K562 (cell line): ENCODE results near the gene TMEM217. TPM values are rescaled to one million over a fixed set of nuclear protein-coding genes. Genes with fewer than 3 reads are reported as not detected.

ENCODE experiments used
- ZNF184 ChIP-seq: sonication (generic); formaldehyde crosslinking; IDR thresholded peaks from 2 replicates; pipeline ENCODE4 v1.5.0; 2020; ENCODE audit warnings: missing genetic modification reagents
- ZNF253 ChIP-seq: fragments of 250-450 bp; sonication (Bioruptor Pico); conservative IDR thresholded peaks from 2 replicates; pipeline ENCODE4 v1.6.1; 2021; ENCODE audit warnings: mild to moderate bottlenecking
- polyA plus RNA-seq, 8 experiments: library from polyadenylated mRNA; depleted of rRNA in 4 of 8; stranded (reverse) in 5 of 8; unstranded in 3 of 8; fragments of >200 nt; fragmentation: Nextera tagmentation in 2 of 8; fragmentation: Illumina TruSeq in 1 of 8; extraction: Ambion mirVana in 2 of 8; extraction: Trizol in 1 of 8; gene quantifications; 2 replicates each; pipeline versions ENCODE4 v1.2.1 to v1.2.3, GENCODE V29; 2011 to 2014; ENCODE audit warnings: inconsistent platforms in 1 of 8, missing spikeins in 1 of 8
- total RNA-seq, 7 experiments: library from RNA; depleted of rRNA in 6 of 7; stranded (reverse); fragments of >200 nt in 6 of 7; fragmentation: Illumina TruSeq in 2 of 7; extraction: Trizol in 2 of 7; gene quantifications; 2 replicates each; pipeline versions ENCODE4 v1.2.1 to v1.2.3, GENCODE V29; 2011 to 2021; ENCODE audit warnings: low replicate concordance in 1 of 7
- TF ChIP-seq, protein P1 (sequence below): fragments of 450-650 bp; IDR thresholded peaks from 2 replicates; pipeline ENCODE4 v1.6.1; 2016; ENCODE audit warnings: mild to moderate bottlenecking, moderate library complexity
- TF ChIP-seq, protein P2 (sequence below): fragments of 450-650 bp; formaldehyde crosslinking; IDR thresholded peaks from 2 replicates; pipeline ENCODE4 v1.4.0; 2022; ENCODE audit warnings: mild to moderate bottlenecking, moderate library complexity
- TF ChIP-seq, protein P3 (sequence below): fragments of 250-450 bp; sonication (Bioruptor Pico); IDR thresholded peaks from 2 replicates; pipeline ENCODE4 v1.8.0; 2021; ENCODE audit warnings: mild to moderate bottlenecking, moderate library complexity

TMEM217 gene
- total and polyA plus RNA-seq, 9 of the 15 experiments (the other 6 are each of a cell fraction or from before 2014, with no cell fraction given) = 1.3 to 8.0 (median 1.9) TPM

DNA sequence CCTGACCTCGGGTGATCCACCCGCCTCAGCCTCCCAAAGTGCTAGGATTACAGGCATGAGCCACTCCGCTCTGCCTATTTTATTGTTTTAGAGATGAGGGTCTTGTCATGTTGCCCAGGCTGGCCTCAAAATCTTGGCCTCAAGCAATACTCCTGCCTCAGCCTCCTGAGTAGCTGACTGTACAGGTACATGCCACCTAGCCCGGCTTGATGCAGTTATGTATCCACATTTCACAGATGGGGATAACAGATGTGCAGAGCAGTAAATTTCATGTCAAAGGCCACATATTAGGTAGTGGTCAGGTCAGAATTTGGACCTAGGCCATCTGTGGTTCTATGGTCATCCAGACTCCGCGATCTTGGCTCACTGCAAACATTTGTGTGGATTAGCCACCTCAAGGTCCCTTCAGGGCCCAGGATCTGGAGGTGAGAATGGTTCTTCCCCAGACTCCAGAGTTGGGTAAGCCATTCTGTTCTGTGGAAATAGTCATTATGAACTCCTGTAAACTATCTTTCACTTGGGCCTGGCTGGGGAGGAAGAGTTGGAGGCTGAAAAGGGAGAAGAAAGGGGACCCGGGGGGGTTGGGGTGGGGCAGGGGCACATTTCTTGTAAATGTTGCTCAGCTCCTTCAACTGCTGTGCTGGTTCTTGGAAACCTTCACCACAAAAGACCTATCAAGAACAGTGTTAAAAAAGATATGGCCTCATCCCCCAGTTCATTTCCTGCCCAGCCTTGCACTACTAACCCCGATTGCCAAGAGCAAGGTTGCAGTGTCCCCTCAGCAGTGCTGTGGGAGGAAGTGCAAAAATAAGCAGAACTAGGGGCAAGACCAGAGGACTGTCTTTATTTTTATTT lies 75.0 kb downstream of the TMEM217 start (continued):
- TF ChIP-seq, protein P1, sequence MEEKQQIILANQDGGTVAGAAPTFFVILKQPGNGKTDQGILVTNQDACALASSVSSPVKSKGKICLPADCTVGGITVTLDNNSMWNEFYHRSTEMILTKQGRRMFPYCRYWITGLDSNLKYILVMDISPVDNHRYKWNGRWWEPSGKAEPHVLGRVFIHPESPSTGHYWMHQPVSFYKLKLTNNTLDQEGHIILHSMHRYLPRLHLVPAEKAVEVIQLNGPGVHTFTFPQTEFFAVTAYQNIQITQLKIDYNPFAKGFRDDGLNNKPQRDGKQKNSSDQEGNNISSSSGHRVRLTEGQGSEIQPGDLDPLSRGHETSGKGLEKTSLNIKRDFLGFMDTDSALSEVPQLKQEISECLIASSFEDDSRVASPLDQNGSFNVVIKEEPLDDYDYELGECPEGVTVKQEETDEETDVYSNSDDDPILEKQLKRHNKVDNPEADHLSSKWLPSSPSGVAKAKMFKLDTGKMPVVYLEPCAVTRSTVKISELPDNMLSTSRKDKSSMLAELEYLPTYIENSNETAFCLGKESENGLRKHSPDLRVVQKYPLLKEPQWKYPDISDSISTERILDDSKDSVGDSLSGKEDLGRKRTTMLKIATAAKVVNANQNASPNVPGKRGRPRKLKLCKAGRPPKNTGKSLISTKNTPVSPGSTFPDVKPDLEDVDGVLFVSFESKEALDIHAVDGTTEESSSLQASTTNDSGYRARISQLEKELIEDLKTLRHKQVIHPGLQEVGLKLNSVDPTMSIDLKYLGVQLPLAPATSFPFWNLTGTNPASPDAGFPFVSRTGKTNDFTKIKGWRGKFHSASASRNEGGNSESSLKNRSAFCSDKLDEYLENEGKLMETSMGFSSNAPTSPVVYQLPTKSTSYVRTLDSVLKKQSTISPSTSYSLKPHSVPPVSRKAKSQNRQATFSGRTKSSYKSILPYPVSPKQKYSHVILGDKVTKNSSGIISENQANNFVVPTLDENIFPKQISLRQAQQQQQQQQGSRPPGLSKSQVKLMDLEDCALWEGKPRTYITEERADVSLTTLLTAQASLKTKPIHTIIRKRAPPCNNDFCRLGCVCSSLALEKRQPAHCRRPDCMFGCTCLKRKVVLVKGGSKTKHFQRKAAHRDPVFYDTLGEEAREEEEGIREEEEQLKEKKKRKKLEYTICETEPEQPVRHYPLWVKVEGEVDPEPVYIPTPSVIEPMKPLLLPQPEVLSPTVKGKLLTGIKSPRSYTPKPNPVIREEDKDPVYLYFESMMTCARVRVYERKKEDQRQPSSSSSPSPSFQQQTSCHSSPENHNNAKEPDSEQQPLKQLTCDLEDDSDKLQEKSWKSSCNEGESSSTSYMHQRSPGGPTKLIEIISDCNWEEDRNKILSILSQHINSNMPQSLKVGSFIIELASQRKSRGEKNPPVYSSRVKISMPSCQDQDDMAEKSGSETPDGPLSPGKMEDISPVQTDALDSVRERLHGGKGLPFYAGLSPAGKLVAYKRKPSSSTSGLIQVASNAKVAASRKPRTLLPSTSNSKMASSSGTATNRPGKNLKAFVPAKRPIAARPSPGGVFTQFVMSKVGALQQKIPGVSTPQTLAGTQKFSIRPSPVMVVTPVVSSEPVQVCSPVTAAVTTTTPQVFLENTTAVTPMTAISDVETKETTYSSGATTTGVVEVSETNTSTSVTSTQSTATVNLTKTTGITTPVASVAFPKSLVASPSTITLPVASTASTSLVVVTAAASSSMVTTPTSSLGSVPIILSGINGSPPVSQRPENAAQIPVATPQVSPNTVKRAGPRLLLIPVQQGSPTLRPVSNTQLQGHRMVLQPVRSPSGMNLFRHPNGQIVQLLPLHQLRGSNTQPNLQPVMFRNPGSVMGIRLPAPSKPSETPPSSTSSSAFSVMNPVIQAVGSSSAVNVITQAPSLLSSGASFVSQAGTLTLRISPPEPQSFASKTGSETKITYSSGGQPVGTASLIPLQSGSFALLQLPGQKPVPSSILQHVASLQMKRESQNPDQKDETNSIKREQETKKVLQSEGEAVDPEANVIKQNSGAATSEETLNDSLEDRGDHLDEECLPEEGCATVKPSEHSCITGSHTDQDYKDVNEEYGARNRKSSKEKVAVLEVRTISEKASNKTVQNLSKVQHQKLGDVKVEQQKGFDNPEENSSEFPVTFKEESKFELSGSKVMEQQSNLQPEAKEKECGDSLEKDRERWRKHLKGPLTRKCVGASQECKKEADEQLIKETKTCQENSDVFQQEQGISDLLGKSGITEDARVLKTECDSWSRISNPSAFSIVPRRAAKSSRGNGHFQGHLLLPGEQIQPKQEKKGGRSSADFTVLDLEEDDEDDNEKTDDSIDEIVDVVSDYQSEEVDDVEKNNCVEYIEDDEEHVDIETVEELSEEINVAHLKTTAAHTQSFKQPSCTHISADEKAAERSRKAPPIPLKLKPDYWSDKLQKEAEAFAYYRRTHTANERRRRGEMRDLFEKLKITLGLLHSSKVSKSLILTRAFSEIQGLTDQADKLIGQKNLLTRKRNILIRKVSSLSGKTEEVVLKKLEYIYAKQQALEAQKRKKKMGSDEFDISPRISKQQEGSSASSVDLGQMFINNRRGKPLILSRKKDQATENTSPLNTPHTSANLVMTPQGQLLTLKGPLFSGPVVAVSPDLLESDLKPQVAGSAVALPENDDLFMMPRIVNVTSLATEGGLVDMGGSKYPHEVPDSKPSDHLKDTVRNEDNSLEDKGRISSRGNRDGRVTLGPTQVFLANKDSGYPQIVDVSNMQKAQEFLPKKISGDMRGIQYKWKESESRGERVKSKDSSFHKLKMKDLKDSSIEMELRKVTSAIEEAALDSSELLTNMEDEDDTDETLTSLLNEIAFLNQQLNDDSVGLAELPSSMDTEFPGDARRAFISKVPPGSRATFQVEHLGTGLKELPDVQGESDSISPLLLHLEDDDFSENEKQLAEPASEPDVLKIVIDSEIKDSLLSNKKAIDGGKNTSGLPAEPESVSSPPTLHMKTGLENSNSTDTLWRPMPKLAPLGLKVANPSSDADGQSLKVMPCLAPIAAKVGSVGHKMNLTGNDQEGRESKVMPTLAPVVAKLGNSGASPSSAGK = peak; percentile 32; the same call in 1 of the 2 replicates
- TF ChIP-seq, protein P2, sequence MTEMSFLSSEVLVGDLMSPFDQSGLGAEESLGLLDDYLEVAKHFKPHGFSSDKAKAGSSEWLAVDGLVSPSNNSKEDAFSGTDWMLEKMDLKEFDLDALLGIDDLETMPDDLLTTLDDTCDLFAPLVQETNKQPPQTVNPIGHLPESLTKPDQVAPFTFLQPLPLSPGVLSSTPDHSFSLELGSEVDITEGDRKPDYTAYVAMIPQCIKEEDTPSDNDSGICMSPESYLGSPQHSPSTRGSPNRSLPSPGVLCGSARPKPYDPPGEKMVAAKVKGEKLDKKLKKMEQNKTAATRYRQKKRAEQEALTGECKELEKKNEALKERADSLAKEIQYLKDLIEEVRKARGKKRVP (CRISPR knock-in tag) = peak; percentile 64
- TF ChIP-seq ZNF184 (no peak), ZNF253 (CRISPR knock-in tag) (no peak)
- TF ChIP-seq, protein P3, sequence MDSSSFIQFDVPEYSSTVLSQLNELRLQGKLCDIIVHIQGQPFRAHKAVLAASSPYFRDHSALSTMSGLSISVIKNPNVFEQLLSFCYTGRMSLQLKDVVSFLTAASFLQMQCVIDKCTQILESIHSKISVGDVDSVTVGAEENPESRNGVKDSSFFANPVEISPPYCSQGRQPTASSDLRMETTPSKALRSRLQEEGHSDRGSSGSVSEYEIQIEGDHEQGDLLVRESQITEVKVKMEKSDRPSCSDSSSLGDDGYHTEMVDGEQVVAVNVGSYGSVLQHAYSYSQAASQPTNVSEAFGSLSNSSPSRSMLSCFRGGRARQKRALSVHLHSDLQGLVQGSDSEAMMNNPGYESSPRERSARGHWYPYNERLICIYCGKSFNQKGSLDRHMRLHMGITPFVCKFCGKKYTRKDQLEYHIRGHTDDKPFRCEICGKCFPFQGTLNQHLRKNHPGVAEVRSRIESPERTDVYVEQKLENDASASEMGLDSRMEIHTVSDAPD (CRISPR knock-in tag) = no peak
